Heart right ventricle (tissue), 16 donors: ENCODE measurements around the gene BMAL2. TPM values are rescaled to one million over a fixed set of nuclear protein-coding genes. Genes with fewer than 3 reads are reported as not detected.

Source experiments
- ATAC-seq, 8 donors: fragments of 200-7000 bp; cut with Tn5 transposase; one replicate each; pipeline ENCODE4 v1.9.1; 2020; ENCODE audit warnings: mild to moderate bottlenecking in 8 of 8, moderate library complexity in 8 of 8, moderate number of reproducible peaks in 1 of 8
- DNase-seq, 2 donors: peaks; one replicate each; pipeline ENCODE4 v3.0.0-alpha.2; 2020
- H3K27ac ChIP-seq, 10 donors: fragments of 200-600 bp; sonication (generic) in 2 of 10; one replicate each; pipeline versions ENCODE4 v1.5.0 to v1.8.0; 2020 to 2022; ENCODE audit warnings: mild to moderate bottlenecking in 3 of 10
- H3K27me3 ChIP-seq, 7 donors: fragments of 200-600 bp; one replicate each; pipeline ENCODE4 v1.8.0; 2021 to 2022; ENCODE audit warnings: mild to moderate bottlenecking in 2 of 7
- H3K36me3 ChIP-seq, 9 donors: fragments of 200-600 bp; sonication (generic) in 1 of 9; one replicate each; pipeline versions ENCODE4 v1.5.0 to v1.8.0; 2020 to 2022; ENCODE audit warnings: mild to moderate bottlenecking in 2 of 9
- H3K4me1 ChIP-seq, 9 donors: fragments of 200-600 bp; sonication (generic) in 1 of 9; one replicate each; pipeline versions ENCODE4 v1.5.0 to v1.8.0; 2020 to 2022; ENCODE audit warnings: mild to moderate bottlenecking in 4 of 9
- H3K4me3 ChIP-seq, 10 donors: fragments of 200-600 bp; sonication (generic) in 2 of 10; one replicate each; pipeline versions ENCODE4 v1.5.0 to v1.8.0; 2020 to 2022; ENCODE audit warnings: mild to moderate bottlenecking in 7 of 10, moderate library complexity in 2 of 10
- H3K9me3 ChIP-seq, 11 donors: fragments of 200-600 bp in 10 of 11; sonication (generic) in 2 of 11; one replicate each; pipeline versions ENCODE4 v1.5.0 to v1.8.0; 2013 to 2022; ENCODE audit warnings: mild to moderate bottlenecking in 2 of 11, control low read depth in 1 of 11, moderate library complexity in 1 of 11
- CTCF ChIP-seq, 9 donors: fragments of 200-600 bp; sonication (generic) in 2 of 9; IDR thresholded peaks; one replicate each; pipeline versions ENCODE4 v1.5.0 to v1.8.0; 2021 to 2022; ENCODE audit warnings: antibody characterized with exemption in 9 of 9, mild to moderate bottlenecking in 5 of 9, moderate library complexity in 1 of 9
- WGBS, 2 donors: extraction: QIAGEN DNeasy Blood & Tissue Kit; methylation state at CpG; one replicate each; pipeline ENCODE4 v1.1.7; 2013; ENCODE audit warnings: inconsistent platforms in 1 of 2; 5-methylcytosine and 5-hydroxymethylcytosine counted together
- intact Hi-C, 10 donors: fragments of 100-400 bp; cut with DNase I; formaldehyde crosslinking; loops; one replicate each; pipeline versions ENCODE4 v1.11.1 to v1.14.2; 2022
- long read RNA-seq, 3 donors: library from polyadenylated mRNA; unstranded; transcript quantifications; one replicate each; pipeline ENCODE4 v2.0.0, GENCODE V29; 2020 to 2021
- polyA plus RNA-seq, 2 donors: library from polyadenylated mRNA; stranded (reverse); fragments of 200-250 nt; gene quantifications; one replicate each; pipeline ENCODE4 v1.2.3, GENCODE V29; 2013
- total RNA-seq, 10 donors: library from RNA; stranded (reverse); fragmentation: NEBNext Ultra II Directional in 3 of 10; extraction: Animal tissue kit (Norgen Biotek cat#: 25700) in 3 of 10; gene quantifications; one replicate each; pipeline versions ENCODE4 v1.2.1 to v1.2.4, GENCODE V29; 2021 to 2023
- donor health status: Arrhythmogenic right ventricular cardiomyopathy.
- donor health status: ischemic (EF 13 %, LVEDD 7.1; RV severe dilation, severe dysfunction).
- donor health status: healthy with polysubstance abuse.
- donor health status: DM: no; HTN: yes; CAD: no.
- donor health status: DM: no; HTN: no; CAD: no.
- donor health status: ischemic (EF 25% LVEDD 6.9; RV normal size, moderate dysfunction).
- donor health status: ischemic (EF 25% LVEDD 5.7; RV mildly dilated, moderate dysfunction).
- donor health status: healthy.
- donor health status: DM: yes; HTN: yes; CAD: no.
- donor health status: Ischemic cardiomyopathy.
- donor health status: ischemic (EF 35%, LVEDD 5.7; RV mildly dilated, moderate dysfunction).
- donor health status: nonischemic (EF 11% LVEDD 7.7; RV severe dilation, severe dysfunction).
- donor health status: DM: yes; HTN: yes; CAD: no.
- donor health status: PGD.
- donor health status: ischemic (EF 29% LVEDD 5.4; RV normal size, mild dysfunction).
- donor health status: nonischemic (EF 23%, LVEDD 6.1; RV moderate dilation, normal function).

BMAL2 gene
- total RNA-seq (1 to 10 TPM; 1.1 to 9.4 (median 2.8) TPM), polyA plus RNA-seq (under 1 TPM; 0.44 to 0.93 TPM)
- long read RNA-seq, donor 1, partial matches to known transcripts: 0 of 2 reads
- long read RNA-seq, donor 1, other reads (novel, unspliced or antisense): 0 of 2 reads
- long read RNA-seq, donor 2: 0 reads
- long read RNA-seq, donor 3: 0 reads

- ATAC-seq (peak; percentile 60 to 82 (median 66)), DNase-seq (peak; percentile 11 to 46)
- Histone ChIP-seq H3K36me3 (peaks cover 0 to 7% (median 0%) of the 10 kb centered on the region in 9 donors), H3K27ac (peak within 1 kb of the TSS in 2 of 10 donors; percentile 40 to 69), H3K27me3 (peaks cover 0 to 21% (median 0%) of the 10 kb centered on the region in 7 donors), H3K4me3 (peak within 1 kb of the TSS; percentile 57 to 85 (median 68)), H3K4me1 (peaks cover 0 to 32% (median 9%) of the 10 kb centered on the region in 9 donors), H3K9me3 (no peaks in the 10 kb centered on the region)
- 0 to 1% methylated on average over 79 to 95 of the region's 96 CpGs for WGBS, 2 donors
- intact Hi-C loops: loop anchor here in 3 of 10 donors (10.0 kb wide), 3 partner anchors 322 to 372 kb away; no protein-coding TSS in a partner anchor
- no peak for TF ChIP-seq CTCF (IDR thresholded peaks at IDR 0.05)
Measured at GRCh38 chr12:27332714-27333402, at the start of gene BMAL2. Gene BMAL2, plus strand, starts transcription at chr12:27332836. Its CDS starts 237 bp downstream, at chr12:27333073.

GRCh38 chr12:27284021-27284420, 48.6 kb upstream of the BMAL2 start:
- intact Hi-C loops: loop anchor here in 3 of 10 donors (5.0 kb wide), 1 partner anchor 37 kb away; no protein-coding TSS in a partner anchor
- H3K27me3 ChIP-seq: no peaks in the 10 kb centered on the region
- H3K27ac ChIP-seq: peak overlapping the region in 9 of 10 donors; percentile 20 to 80 (median 67)
- ATAC-seq: peak in 4 of 8 donors; percentile 40 to 62 (median 44)
- peaks cover 0 to 83% (median 53%) of the 10 kb centered on the region in 9 donors for H3K4me1 ChIP-seq
- TF ChIP-seq CTCF (IDR thresholded peaks at IDR 0.05): no peak
- H3K9me3 ChIP-seq: no peaks in the 10 kb centered on the region
- no peaks in the 10 kb centered on the region for H3K36me3 ChIP-seq
- 50 to 65% methylated on average over 3 of the region's 3 CpGs for WGBS, 2 donors
- DNase-seq: no peak
- H3K4me3 ChIP-seq: no peak overlapping the region

GRCh38 chr12:27284751-27285150, 47.9 kb upstream of the BMAL2 start:
- ATAC-seq (peak; percentile 56 to 83 (median 79)), DNase-seq (peak in 1 of 2 donors; percentile 19)
- no peaks in the 10 kb centered on the region for H3K27me3 ChIP-seq
- H3K9me3 ChIP-seq: no peaks in the 10 kb centered on the region
- H3K36me3 ChIP-seq: no peaks in the 10 kb centered on the region
- peak overlapping the region in 9 of 10 donors; percentile 20 to 80 (median 67) for H3K27ac ChIP-seq
- 20 to 34% methylated on average over 2 of the region's 2 CpGs for WGBS, 2 donors
- peaks cover 0 to 83% (median 57%) of the 10 kb centered on the region in 9 donors for H3K4me1 ChIP-seq
- no peak overlapping the region for H3K4me3 ChIP-seq
- TF ChIP-seq CTCF (IDR thresholded peaks at IDR 0.05): no peak
- intact Hi-C loops: loop anchor here in 3 of 10 donors (5.0 kb wide), 1 partner anchor 37 kb away; no protein-coding TSS in a partner anchor

- peaks cover 0 to 83% (median 57%) of the 10 kb centered on the region in 9 donors for H3K4me1 ChIP-seq
- H3K27me3 ChIP-seq: no peaks in the 10 kb centered on the region
- H3K27ac ChIP-seq: peak overlapping the region; percentile 20 to 80 (median 62)
- 70 to 76% methylated on average over 1 of the region's 1 CpG for WGBS, 2 donors
- TF ChIP-seq CTCF (IDR thresholded peaks at IDR 0.05): no peak
- H3K9me3 ChIP-seq: no peaks in the 10 kb centered on the region
- DNase-seq (no peak), ATAC-seq (peak in 3 of 8 donors; percentile 30 to 51 (median 46))
- intact Hi-C loops: no loop called here
- H3K36me3 ChIP-seq: no peaks in the 10 kb centered on the region
- H3K4me3 ChIP-seq: no peak overlapping the region
Measured at GRCh38 chr12:27285403-27285802, 47.2 kb upstream of the BMAL2 start.
